SU-DHL-6 (cell line): Measurements from ENCODE around the gene NRL.

ENCODE experiments used
- EZH2phosphoT487 ChIP-seq: fragments of 200-600 bp; sonication (generic), shearing (Covaris generic); conservative IDR thresholded peaks from 2 replicates; pipeline ENCODE4 v1.6.1; 2018; ENCODE audit warnings: mild to moderate bottlenecking, antibody characterized with exemption, low read length, moderate library complexity, mixed read lengths
- TF ChIP-seq, protein P1 (sequence below): fragments of 200-600 bp; sonication (generic); IDR thresholded peaks from one replicate; pipeline ENCODE4 v1.5.1; 2017; ENCODE audit warnings: antibody characterized with exemption, mild to moderate bottlenecking, low read length, moderate library complexity; ENCODE audit not compliant: insufficient read depth, poor library complexity, severe bottlenecking

GRCh38 chr14:24130380-24130716, 15.6 kb upstream of the NRL start, which contains the start of gene FITM1:
- TF ChIP-seq, protein P1, sequence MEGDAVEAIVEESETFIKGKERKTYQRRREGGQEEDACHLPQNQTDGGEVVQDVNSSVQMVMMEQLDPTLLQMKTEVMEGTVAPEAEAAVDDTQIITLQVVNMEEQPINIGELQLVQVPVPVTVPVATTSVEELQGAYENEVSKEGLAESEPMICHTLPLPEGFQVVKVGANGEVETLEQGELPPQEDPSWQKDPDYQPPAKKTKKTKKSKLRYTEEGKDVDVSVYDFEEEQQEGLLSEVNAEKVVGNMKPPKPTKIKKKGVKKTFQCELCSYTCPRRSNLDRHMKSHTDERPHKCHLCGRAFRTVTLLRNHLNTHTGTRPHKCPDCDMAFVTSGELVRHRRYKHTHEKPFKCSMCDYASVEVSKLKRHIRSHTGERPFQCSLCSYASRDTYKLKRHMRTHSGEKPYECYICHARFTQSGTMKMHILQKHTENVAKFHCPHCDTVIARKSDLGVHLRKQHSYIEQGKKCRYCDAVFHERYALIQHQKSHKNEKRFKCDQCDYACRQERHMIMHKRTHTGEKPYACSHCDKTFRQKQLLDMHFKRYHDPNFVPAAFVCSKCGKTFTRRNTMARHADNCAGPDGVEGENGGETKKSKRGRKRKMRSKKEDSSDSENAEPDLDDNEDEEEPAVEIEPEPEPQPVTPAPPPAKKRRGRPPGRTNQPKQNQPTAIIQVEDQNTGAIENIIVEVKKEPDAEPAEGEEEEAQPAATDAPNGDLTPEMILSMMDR: no peak
- no peak for TF ChIP-seq EZH2phosphoT487
